Erythroblast (primary cell): Measurements from ENCODE around the gene ATP8B3.

Experiments
- GATA1 ChIP-seq: IDR thresholded peaks from 2 replicates; pipeline ENCODE4 v1.6.1; 2011; ENCODE audit warnings: low read depth, mild to moderate bottlenecking, control low read depth, low read length, moderate library complexity
- POLR2A ChIP-seq: IDR thresholded peaks from 2 replicates; pipeline ENCODE4 v1.6.1; 2011; ENCODE audit warnings: mild to moderate bottlenecking, low read length

DNA sequence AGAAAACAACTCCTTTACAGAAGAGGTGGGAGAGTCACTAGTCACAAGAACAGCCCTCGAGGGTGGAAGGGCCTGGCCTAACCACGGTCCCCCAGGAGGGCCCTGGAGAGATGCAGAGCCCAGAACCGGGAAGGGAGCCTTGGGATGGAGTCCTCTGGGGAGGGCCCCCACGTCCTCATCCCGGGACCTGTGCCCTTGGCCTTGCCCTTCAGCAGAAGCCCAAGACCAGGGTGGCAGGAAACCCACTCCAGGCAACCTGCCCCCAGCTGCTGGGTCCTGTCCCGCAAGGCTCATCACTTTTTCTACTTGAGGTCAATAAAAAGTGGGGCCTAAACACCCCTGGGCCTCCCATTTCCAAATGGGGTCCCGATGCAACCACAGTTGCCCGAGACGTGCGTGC lies 2.3 kb upstream of the ATP8B3 start:
- TF ChIP-seq POLR2A (no peak), GATA1 (no peak)
